ENCODE results near the gene SOCS1. TPM values are rescaled to one million over a fixed set of nuclear protein-coding genes. Genes with fewer than 3 reads are reported as not detected.

The SOCS1 gene
- total and polyA plus RNA-seq, 9 of the 15 experiments (the other 6 are each of a cell fraction or from before 2014, with no cell fraction given) = 0.04 to 7.5 (median 2.3) TPM

- H4K20me1 ChIP-seq (replicated peaks; ENCODE audit: control insufficient read depth, insufficient read depth, low read length) = 0 out of 2 replicates have a peak, but pooled peaks cover 1% of the 10 kb centered on the region
- no peak for FAIRE-seq
- ChIA-PET CTCF (ENCODE audit: low intra/inter-chr PET ratio) (no interaction called here), POLR2A (interaction anchor here (2.2 kb wide), 1 partner anchor 9 kb away, joined by 6 read pairs; the partner anchor contains the start of gene SOCS1)
- DNase-seq (ENCODE audit: extremely low read depth in 1 of 4, low spot score in 3 of 4) = no peak
- no peaks in the 10 kb centered on the region for H3K79me2 ChIP-seq (ENCODE audit: control insufficient read depth, insufficient read depth, low read length)
- no peak overlapping the region for H3K4me3 ChIP-seq
- H3K27me3 ChIP-seq (ENCODE audit: control insufficient read depth in 2 of 2, insufficient read depth in 2 of 2, low read length in 2 of 2) = peaks cover 7 to 40% of the 10 kb centered on the region in 2 experiments; a peak in 4 of 5 replicates
- no peaks in the 10 kb centered on the region for H3K36me3 ChIP-seq (ENCODE audit: control insufficient read depth, insufficient read depth, low read length)
- no peak overlapping the region for H3K4me2 ChIP-seq (ENCODE audit: insufficient read depth, low read length)
- in situ Hi-C loops (cut with MboI) (no loop called here), intact Hi-C loops (cut with micrococcal nuclease) (no loop called here)
- no TSS peak for BruUV-seq (replicated peaks)
- no peaks in the 10 kb centered on the region; the same call in 1 of the 2 replicates for H3K9me3 ChIP-seq (replicated peaks; ENCODE audit: control insufficient read depth, insufficient read depth, low read depth, low read length)
- no peak overlapping the region for H3K27ac ChIP-seq (ENCODE audit: extremely low read depth, low read depth, low read length)
- H2AFZ ChIP-seq (ENCODE audit: low read depth, low read length) = no peak overlapping the region
- peaks cover 0 to 6% of the 10 kb centered on the region in 2 experiments; a peak in 2 of 5 replicates for H3K4me1 ChIP-seq (replicated peaks in 1 of 2; ENCODE audit: control insufficient read depth in 2 of 2, insufficient read depth in 2 of 2, low read length in 2 of 2)
- 14% methylated on average over 7 of the region's 7 CpGs for WGBS (ENCODE audit: insufficient coverage, low coverage, missing lambda C conversion rate)
- TF ChIP-seq SRSF9 (IDR thresholded peaks at IDR 0.05; ENCODE audit: borderline replicate concordance, low read depth, low read length) = no peak
- TF ChIP-seq KDM1A (IDR thresholded peaks at IDR 0.05) = peak; percentile 26 to 37; a peak in 2 of 4 replicates
- TF ChIP-seq BCOR (IDR thresholded peaks at IDR 0.05) = peak; percentile 43; the same call in 1 of the 2 replicates
- TF ChIP-seq ZNF785 (CRISPR knock-in tag; IDR thresholded peaks at IDR 0.05) = no peak
- no peak for TF ChIP-seq NEUROD1 (IDR thresholded peaks at IDR 0.05; ENCODE audit: borderline replicate concordance, low read depth, low read length, partially characterized antibody)
- 0 out of 2 replicates have a peak, but pooled peaks have one; percentile 37 for TF ChIP-seq CBX1 (IDR thresholded peaks at IDR 0.05; ENCODE audit: low read depth)
- TF ChIP-seq E4F1 (CRISPR knock-in tag; IDR thresholded peaks at IDR 0.05; ENCODE audit: borderline replicate concordance) = no peak
- no peak for TF ChIP-seq BCLAF1 (IDR thresholded peaks at IDR 0.05; ENCODE audit: borderline replicate concordance in 1 of 2, control insufficient read depth in 1 of 2, low read depth in 2 of 2, low read length in 1 of 2)
- peak; percentile 91 for TF ChIP-seq RBM25 (IDR thresholded peaks at IDR 0.05; ENCODE audit: low read depth, low read length, severe bottlenecking)
- TF ChIP-seq ZNF766 (CRISPR knock-in tag; conservative IDR thresholded peaks at IDR 0.05) = no peak
- no peak for TF ChIP-seq BHLHE40 (IDR thresholded peaks at IDR 0.05; ENCODE audit: low read length)
- no peak for TF ChIP-seq MTA2 (IDR thresholded peaks at IDR 0.05; ENCODE audit: low read depth)
- no peak for TF ChIP-seq C11orf30 (IDR thresholded peaks at IDR 0.05; ENCODE audit: low read depth)
- no peak for TF ChIP-seq ZSCAN32 (CRISPR knock-in tag; IDR thresholded peaks at IDR 0.05)
- H3K9ac ChIP-seq (ENCODE audit: insufficient read depth in 1 of 2, low read depth in 2 of 2, low read length in 2 of 2) = no peak overlapping the region
- ATAC-seq = no peak
- no peaks in the 10 kb centered on the region for H3K9me1 ChIP-seq (ENCODE audit: control insufficient read depth, insufficient read depth, low read length)
These were observed 9.1 kb upstream of the SOCS1 start for GRCh38 chr16:11265124-11265523.

All from K562 (cell line).